ENCODE measurements around the gene BOLL. TPM values are rescaled to one million over a fixed set of nuclear protein-coding genes. Genes with fewer than 3 reads are reported as not detected.
"Not testable (repeated sequence)": the region's sequence is repeated elsewhere in the genome, so short reads cannot be mapped to it uniquely, and the experiment has no call there.

Gene BOLL
- polyA plus RNA-seq, 1 experiment: not detected

- H3K4me3 ChIP-seq (ENCODE audit: low read depth, low read length): peak within 1 kb of the TSS; percentile 80
- H3K27me3 ChIP-seq (ENCODE audit: control insufficient read depth, insufficient read depth, low read length): no peaks in the 10 kb centered on the region
- CTCF ChIA-PET: interaction anchor here (0.6 to 1.4 kb wide), 4 partner anchors 60 to 87 kb away, joined by 3 read pairs; no protein-coding TSS in a partner anchor
- DNase-seq (ENCODE audit: low read depth): peak; percentile 51
- no peaks in the 10 kb centered on the region for H3K36me3 ChIP-seq (ENCODE audit: control insufficient read depth, insufficient read depth, low read length)
- TF ChIP-seq CTCF (IDR thresholded peaks at IDR 0.05; ENCODE audit: insufficient read depth, low read depth, low read length): 0 out of 2 replicates have a peak, but pooled peaks have one; percentile 1
- POLR2A ChIA-PET: interaction anchor here (0.6 kb wide), 1 partner anchor 322 kb away, joined by 3 read pairs; no protein-coding TSS in a partner anchor
These were observed 79.8 kb downstream of the BOLL start, which contains the start of gene MARS2 for GRCh38 chr2:197705121-197705911. TSS of gene MARS2 (plus strand) at chr2:197705369. CDS start at chr2:197705406, 37 bp downstream.

GRCh38 chr2:197704434-197705120 lies 80.5 kb downstream of the BOLL start:
- no peak for DNase-seq (ENCODE audit: low read depth)
- CTCF ChIA-PET: interaction anchor here (0.6 to 1.3 kb wide), 2 partner anchors 60 to 88 kb away, joined by 3 read pairs; no protein-coding TSS in a partner anchor
- Histone ChIP-seq H3K27me3 (ENCODE audit: control insufficient read depth, insufficient read depth, low read length) (no peaks in the 10 kb centered on the region), H3K36me3 (ENCODE audit: control insufficient read depth, insufficient read depth, low read length) (no peaks in the 10 kb centered on the region), H3K4me3 (ENCODE audit: low read depth, low read length) (peak overlapping the region; percentile 37)
- POLR2A ChIA-PET: interaction anchor here (0.6 kb wide), 1 partner anchor 321 kb away, joined by 3 read pairs; no protein-coding TSS in a partner anchor
- TF ChIP-seq CTCF (IDR thresholded peaks at IDR 0.05; ENCODE audit: insufficient read depth, low read depth, low read length): no peak

- no peak overlapping the region for H3K4me3 ChIP-seq (ENCODE audit: low read depth, low read length)
- H3K36me3 ChIP-seq (ENCODE audit: control insufficient read depth, insufficient read depth, low read length): no peaks in the 10 kb centered on the region
- CTCF ChIA-PET: interaction anchor here (1.0 kb wide), 1 partner anchor 78 kb away, joined by 3 read pairs; no protein-coding TSS in a partner anchor
- POLR2A ChIA-PET: no interaction called here
- no peak for DNase-seq (ENCODE audit: low read depth)
- TF ChIP-seq CTCF (IDR thresholded peaks at IDR 0.05; ENCODE audit: insufficient read depth, low read depth, low read length): no peak
- H3K27me3 ChIP-seq (ENCODE audit: control insufficient read depth, insufficient read depth, low read length): no peaks in the 10 kb centered on the region
These were observed 84.2 kb downstream of the BOLL start for GRCh38 chr2:197700960-197701359.

- CTCF ChIA-PET; DNase-seq (ENCODE audit: low read depth); H3K27me3 ChIP-seq (ENCODE audit: control insufficient read depth, insufficient read depth, low read length); H3K36me3 ChIP-seq (ENCODE audit: control insufficient read depth, insufficient read depth, low read length); H3K4me3 ChIP-seq (ENCODE audit: low read depth, low read length); POLR2A ChIA-PET: not testable (repeated sequence)
These were observed 85.4 kb downstream of the BOLL start for GRCh38 chr2:197699724-197700123.

GRCh38 chr2:197696571-197696970 lies 88.5 kb downstream of the BOLL start:
- POLR2A ChIA-PET; H3K4me3 ChIP-seq (ENCODE audit: low read depth, low read length); DNase-seq (ENCODE audit: low read depth); H3K27me3 ChIP-seq (ENCODE audit: control insufficient read depth, insufficient read depth, low read length); CTCF ChIA-PET; H3K36me3 ChIP-seq (ENCODE audit: control insufficient read depth, insufficient read depth, low read length): not testable (repeated sequence)

GRCh38 chr2:197695971-197696370 lies 89.1 kb downstream of the BOLL start:
- CTCF ChIA-PET; H3K36me3 ChIP-seq (ENCODE audit: control insufficient read depth, insufficient read depth, low read length); H3K4me3 ChIP-seq (ENCODE audit: low read depth, low read length); POLR2A ChIA-PET; H3K27me3 ChIP-seq (ENCODE audit: control insufficient read depth, insufficient read depth, low read length); DNase-seq (ENCODE audit: low read depth): not testable (repeated sequence)

GRCh38 chr2:197695206-197695605 lies 89.9 kb downstream of the BOLL start:
- CTCF ChIA-PET; H3K36me3 ChIP-seq (ENCODE audit: control insufficient read depth, insufficient read depth, low read length); POLR2A ChIA-PET: not testable (repeated sequence)

More at GRCh38 chr2:197695206-197695605, 89.9 kb downstream of the BOLL start:
- H3K27me3 ChIP-seq (ENCODE audit: control insufficient read depth, insufficient read depth, low read length); H3K4me3 ChIP-seq (ENCODE audit: low read depth, low read length); DNase-seq (ENCODE audit: low read depth): not testable (repeated sequence)

Measured in BJ (cell line).